Activated naive CD4-positive, alpha-beta T cell treated with anti-CD3 and anti-CD28 coated beads, Interleukin-2, amount 50 U/mL, for 72 hours (primary cell): ENCODE data around the gene IL15RA. TPM values are rescaled to one million over a fixed set of nuclear protein-coding genes. Genes with fewer than 3 reads are reported as not detected.

ENCODE experiments used
- ATAC-seq, 2 donors: fragments of 150-1000 bp; cut with Tn5 transposase; 2 replicates each; pipeline ENCODE4 v1.10.0; 2021; ENCODE audit warnings: mild to moderate bottlenecking in 2 of 2, moderate library complexity in 2 of 2
- DNase-seq, 2 donors: peaks; one replicate each; pipeline ENCODE4 v3.0.0; 2021 to 2022; ENCODE audit warnings: low spot score in 2 of 2
- H3K27ac Mint-ChIP-seq, 2 donors: one replicate each; pipeline ENCODE4 v1.8.0; 2022; ENCODE audit warnings: mild to moderate bottlenecking in 2 of 2, mixed read lengths in 2 of 2
- H3K36me3 Mint-ChIP-seq, 2 donors: one replicate each; pipeline ENCODE4 v1.8.0; 2022; ENCODE audit warnings: mixed read lengths in 2 of 2
- H3K9me3 Mint-ChIP-seq, 2 donors: one replicate each; pipeline ENCODE4 v1.8.0; 2022; ENCODE audit warnings: mixed read lengths in 2 of 2
- total RNA-seq, 2 donors: library from RNA; stranded (reverse); gene quantifications; one replicate each; pipeline ENCODE4 v1.2.3, GENCODE V29; 2022

The IL15RA gene
- total RNA-seq, 2 donors from 2014 or later: 6.6 to 16.7 TPM

DNA sequence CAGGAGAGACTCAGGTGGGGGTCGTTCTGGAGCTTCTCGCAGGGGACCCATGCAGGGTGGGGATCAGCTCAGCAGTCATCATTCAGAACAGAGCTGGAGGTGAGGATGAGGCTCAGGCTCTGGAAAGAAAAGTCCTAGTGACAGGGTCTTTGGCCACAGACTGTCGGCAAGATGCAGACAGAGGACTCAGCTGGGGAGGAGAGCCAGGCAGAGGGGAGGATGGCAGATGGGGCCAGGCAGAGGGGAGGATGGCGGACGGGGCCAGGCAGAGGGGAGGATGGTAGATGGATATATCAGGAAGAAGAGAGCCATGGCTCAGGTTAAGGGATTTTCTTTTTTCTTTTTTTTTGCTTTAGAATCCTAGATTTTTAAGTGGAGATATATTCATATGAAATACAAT lies 7.7 kb upstream of the IL15RA start:
- ATAC-seq (no peak), DNase-seq (no peak)
- Mint-ChIP-seq H3K36me3 (no peaks in the 10 kb centered on the region), H3K27ac (no peak overlapping the region), H3K9me3 (no peaks in the 10 kb centered on the region)

DNA sequence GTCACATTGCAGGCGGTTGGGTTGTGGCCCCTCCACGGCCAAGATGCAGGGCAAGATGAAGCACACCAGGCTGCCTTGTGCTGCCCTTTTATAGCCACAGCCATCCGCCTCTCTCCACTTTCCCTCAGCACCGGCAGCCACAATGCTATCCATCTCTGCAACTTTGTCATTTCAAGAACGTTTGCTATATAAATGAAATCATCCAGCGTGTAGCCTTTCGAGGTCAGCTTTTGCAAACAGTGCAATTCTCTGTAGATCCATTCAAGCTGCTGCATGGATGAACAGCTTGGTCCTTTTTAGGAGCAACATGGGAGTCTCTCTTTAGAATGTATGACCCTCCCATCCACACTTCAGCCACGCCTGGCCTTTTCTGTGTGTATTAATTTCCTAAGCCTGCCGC lies 6.4 kb upstream of the IL15RA start:
- H3K27ac Mint-ChIP-seq: no peak overlapping the region
- no peaks in the 10 kb centered on the region for H3K36me3 Mint-ChIP-seq
- no peak for ATAC-seq
- H3K9me3 Mint-ChIP-seq: no peaks in the 10 kb centered on the region
- no peak for DNase-seq

GRCh38 chr10:5981529-5981928 lies 4.2 kb upstream of the IL15RA start:
- no peak for ATAC-seq
- no peaks in the 10 kb centered on the region for H3K9me3 Mint-ChIP-seq
- no peak overlapping the region for H3K27ac Mint-ChIP-seq
- peaks cover 2% of the 10 kb centered on the region in 2 donors for H3K36me3 Mint-ChIP-seq
- DNase-seq: no peak

DNA sequence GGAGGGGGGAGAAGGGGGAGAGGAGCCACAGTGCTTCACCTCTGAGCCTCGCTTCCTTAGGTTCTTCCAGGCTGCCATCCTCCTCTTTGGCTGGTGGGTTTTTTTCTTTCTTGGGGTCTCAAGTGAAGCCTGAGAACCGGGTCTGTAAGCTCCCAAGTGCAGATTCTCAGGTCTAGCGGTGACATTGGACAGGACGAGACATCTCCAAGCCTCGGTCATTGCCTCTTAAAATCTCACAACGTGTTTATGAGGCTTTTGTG lies 817 bp upstream of the IL15RA start:
- ATAC-seq (no peak), DNase-seq (no peak)
- peaks cover 6 to 13% of the 10 kb centered on the region in 2 donors for H3K36me3 Mint-ChIP-seq
- peak overlapping the region; percentile 35 to 60 for H3K27ac Mint-ChIP-seq
- no peaks in the 10 kb centered on the region for H3K9me3 Mint-ChIP-seq

DNA sequence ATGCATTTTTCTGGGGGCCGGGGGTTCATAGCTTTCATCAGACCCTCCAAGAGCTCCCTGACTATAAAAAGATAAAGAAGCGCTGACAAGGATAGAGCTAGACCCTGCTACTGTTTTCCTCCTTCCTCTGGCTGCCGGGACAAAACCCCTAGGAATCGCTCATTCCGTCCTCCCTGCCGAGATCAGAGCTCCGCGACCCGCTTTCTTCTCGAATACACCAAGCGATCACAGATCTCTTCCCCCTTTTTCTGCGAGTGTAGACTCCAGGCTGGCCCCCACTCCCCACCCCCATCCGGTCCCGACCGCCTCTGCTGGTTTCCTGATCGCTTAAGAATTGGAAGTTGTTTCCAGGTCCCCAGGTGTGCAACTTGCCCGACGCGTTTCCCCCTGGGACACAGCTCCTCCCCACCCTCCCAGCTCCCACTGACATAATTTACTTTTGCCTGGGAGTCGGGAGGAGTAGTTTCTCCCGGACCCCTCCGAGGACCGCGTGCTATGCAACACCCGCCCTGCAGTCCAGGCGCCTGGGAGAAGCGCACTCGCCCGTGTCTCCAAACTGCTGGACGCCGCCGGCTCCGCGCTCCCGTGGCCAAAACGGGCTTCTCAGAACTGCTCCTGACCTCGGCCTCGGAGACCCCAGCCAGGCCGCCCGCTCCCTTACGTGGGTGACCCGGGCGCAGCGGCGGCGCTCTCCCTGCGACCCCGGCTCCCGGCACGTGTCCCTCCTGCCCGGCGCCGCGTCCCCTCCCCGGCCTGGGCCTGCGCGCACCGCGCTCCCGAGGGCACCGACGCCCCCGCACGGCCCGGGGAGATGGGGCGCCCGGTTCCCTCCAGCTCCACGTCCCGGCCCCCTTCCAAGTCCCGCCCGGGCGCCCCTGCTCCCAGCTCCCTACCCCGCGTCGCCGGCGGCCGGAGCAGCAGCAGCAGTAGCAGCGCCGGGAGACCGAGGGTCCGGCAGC lies 552 bp downstream of the IL15RA start:
- peak overlapping the region; percentile 89 to 95 for H3K27ac Mint-ChIP-seq
- H3K9me3 Mint-ChIP-seq: no peaks in the 10 kb centered on the region
- DNase-seq (peak; percentile 40 to 66), ATAC-seq (peak; percentile 0 to 18)
- peaks cover 6 to 13% of the 10 kb centered on the region in 2 donors for H3K36me3 Mint-ChIP-seq

DNA sequence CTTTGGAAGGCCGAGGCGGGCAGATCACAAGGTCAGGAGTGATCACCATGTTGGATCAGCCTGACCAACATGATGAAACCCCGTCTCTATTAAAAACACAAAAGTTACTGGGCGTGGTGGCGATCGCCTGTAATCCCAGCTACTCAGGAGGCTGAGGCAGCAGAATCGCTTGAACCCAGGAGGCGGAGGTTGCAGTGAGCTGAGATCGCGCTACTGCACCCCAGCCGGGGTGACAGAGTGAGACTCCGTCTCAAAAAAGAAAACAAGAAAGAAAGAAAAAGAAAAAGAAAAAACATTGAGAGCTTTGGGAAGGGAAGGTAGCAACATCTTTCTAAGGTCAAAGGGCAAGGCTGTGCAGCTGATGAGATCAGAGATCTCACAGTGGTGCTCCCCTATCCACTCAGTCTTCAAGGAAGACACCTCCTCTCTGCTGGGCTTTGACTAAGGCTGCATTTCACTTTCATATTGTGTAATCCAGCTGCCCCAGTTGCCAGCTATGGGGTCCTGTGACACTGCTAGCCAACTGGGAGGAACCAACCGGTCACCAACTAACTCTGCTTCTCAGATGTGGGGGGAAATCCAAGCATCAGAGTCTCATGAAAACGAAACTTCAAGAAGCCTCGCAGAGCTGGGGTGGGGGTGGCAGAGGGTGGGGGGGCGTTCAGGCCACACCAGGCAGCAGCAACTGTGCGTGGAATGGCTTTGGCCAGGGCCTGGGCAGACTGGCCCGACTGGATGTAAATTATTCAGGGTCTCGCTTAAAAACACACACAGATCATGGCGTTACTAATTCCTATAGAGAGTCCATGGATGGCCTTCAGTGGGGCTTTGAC lies 1.5 kb downstream of the IL15RA start:
- peak overlapping the region; percentile 89 to 95 for H3K27ac Mint-ChIP-seq
- DNase-seq: peak; percentile 64 to 80
- H3K9me3 Mint-ChIP-seq: no peaks in the 10 kb centered on the region
- ATAC-seq: peak; percentile 81 to 88
- peaks cover 6 to 13% of the 10 kb centered on the region in 2 donors for H3K36me3 Mint-ChIP-seq

DNA sequence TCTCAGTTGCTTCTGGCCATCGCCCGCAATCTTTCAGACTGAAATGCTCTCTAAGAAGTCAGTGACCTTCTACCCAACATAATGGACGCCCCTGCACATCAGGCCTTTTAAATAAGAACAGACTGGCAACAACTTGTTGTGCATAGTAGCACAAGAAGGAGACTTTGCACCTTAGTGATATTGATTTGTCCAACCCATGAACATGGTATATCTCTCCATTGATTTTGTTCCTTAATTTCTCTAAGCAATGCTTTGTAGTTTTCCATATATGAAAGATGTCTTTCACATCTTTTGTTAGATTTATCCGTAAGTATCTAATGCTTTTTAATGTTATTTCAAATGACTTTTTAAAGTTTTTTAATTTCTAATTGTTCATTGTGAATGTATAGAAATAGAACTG lies 4.3 kb downstream of the IL15RA start:
- H3K36me3 Mint-ChIP-seq: peaks cover 6 to 14% of the 10 kb centered on the region in 2 donors
- no peak for DNase-seq
- ATAC-seq: no peak
- no peaks in the 10 kb centered on the region for H3K9me3 Mint-ChIP-seq
- no peak overlapping the region for H3K27ac Mint-ChIP-seq

GRCh38 chr10:5971886-5972285 lies 5.5 kb downstream of the IL15RA start:
- Mint-ChIP-seq H3K27ac (peak overlapping the region; percentile 67 to 81), H3K36me3 (peaks cover 6 to 21% of the 10 kb centered on the region in 2 donors), H3K9me3 (no peaks in the 10 kb centered on the region)
- DNase-seq (no peak), ATAC-seq (no peak)

- peaks cover 2 to 17% of the 10 kb centered on the region in 2 donors for H3K36me3 Mint-ChIP-seq
- H3K27ac Mint-ChIP-seq: peak overlapping the region; percentile 67 to 91
- ATAC-seq: no peak
- DNase-seq: no peak
- no peaks in the 10 kb centered on the region for H3K9me3 Mint-ChIP-seq
Observed at GRCh38 chr10:5971315-5971832, 6.0 kb downstream of the IL15RA start.

GRCh38 chr10:5970527-5970926 lies 6.8 kb downstream of the IL15RA start:
- ATAC-seq (no peak), DNase-seq (no peak)
- Mint-ChIP-seq H3K9me3 (no peaks in the 10 kb centered on the region), H3K36me3 (peaks cover 0 to 14% of the 10 kb centered on the region in 2 donors), H3K27ac (peak overlapping the region in 1 of 2 donors; percentile 91)

GRCh38 chr10:5970066-5970465 lies 7.3 kb downstream of the IL15RA start:
- Mint-ChIP-seq H3K27ac (no peak overlapping the region), H3K36me3 (peaks cover 0 to 14% of the 10 kb centered on the region in 2 donors)
- no peak for DNase-seq

DNA sequence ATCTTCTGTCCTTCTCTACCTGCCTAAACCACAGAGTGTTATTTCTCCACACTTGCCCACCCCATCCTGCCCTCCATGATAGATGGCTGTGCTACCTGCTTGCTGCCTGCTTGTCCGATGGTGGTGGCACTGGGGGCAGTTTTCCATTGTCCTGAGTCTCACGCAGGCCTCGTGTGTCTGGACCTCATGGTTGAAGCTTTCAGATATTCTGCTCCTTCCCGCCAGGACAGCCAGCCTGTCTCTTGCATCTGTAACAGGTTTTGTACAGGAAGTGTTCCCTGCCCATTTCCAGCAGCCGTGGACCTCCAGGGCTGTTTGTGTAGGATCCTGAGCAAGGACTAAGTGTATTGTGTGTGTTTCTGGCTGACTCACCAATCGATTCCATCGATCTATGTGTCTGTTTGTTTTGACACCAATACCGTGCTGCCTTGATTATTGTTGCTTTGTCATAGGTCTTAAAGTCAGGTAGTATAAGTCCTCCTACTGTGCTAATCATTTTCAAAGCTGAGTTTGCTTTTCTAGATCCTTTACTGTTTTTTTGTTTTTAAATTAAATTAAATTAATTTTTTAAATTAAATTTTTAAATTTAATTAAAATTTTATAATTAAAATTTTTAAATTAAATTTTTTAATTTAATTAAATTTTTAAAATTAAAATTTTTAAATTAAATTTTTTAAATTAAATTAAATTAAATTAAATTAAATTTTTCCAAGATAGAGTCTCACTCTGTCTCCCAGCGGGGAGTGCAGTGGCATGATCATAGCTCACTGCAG lies 8.5 kb downstream of the IL15RA start:
- Mint-ChIP-seq H3K36me3 (peaks cover 0 to 9% of the 10 kb centered on the region in 2 donors), H3K9me3 (no peaks in the 10 kb centered on the region)

More at GRCh38 chr10:5970066-5970465, 7.3 kb downstream of the IL15RA start:
- no peak for ATAC-seq
- H3K9me3 Mint-ChIP-seq: no peaks in the 10 kb centered on the region

GRCh38 chr10:5968037-5968680 lies 9.2 kb downstream of the IL15RA start:
- ATAC-seq (no peak), DNase-seq (no peak)
- no peaks in the 10 kb centered on the region for H3K9me3 Mint-ChIP-seq
- H3K36me3 Mint-ChIP-seq: peaks cover 0 to 8% of the 10 kb centered on the region in 2 donors
- H3K27ac Mint-ChIP-seq: peak overlapping the region in 1 of 2 donors; percentile 26

More for the DNA sequence above, 8.5 kb downstream of the IL15RA start:
- no peak overlapping the region for H3K27ac Mint-ChIP-seq
- ATAC-seq (no peak), DNase-seq (no peak)

- Mint-ChIP-seq H3K36me3 (peaks cover 7 to 14% of the 10 kb centered on the region in 2 donors), H3K9me3 (no peaks in the 10 kb centered on the region), H3K27ac (no peak overlapping the region)
- no peak for ATAC-seq
- DNase-seq: no peak
Observed at GRCh38 chr10:5965266-5965665, 12.1 kb downstream of the IL15RA start.

DNA sequence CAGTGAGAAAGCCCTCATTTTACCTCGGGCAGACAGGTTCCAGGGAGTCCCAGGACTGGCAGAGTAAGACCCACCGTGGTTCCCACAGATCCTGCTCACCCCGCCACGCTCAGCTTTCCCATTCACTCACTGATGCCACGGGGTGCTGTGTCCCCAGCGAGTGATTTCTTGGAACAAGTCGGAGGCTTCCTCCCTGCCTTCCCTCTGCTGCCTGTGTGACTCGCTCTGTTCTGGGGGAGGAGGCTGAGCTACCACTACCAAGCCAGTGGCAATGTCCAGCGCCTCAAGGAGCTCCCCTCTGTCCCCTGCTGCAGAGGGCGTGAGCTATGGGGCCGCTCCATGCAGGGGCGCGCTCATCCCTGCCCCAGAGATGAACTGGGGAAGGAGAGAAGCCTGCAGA lies 12.6 kb downstream of the IL15RA start:
- Mint-ChIP-seq H3K9me3 (no peaks in the 10 kb centered on the region), H3K36me3 (peaks cover 8 to 14% of the 10 kb centered on the region in 2 donors), H3K27ac (no peak overlapping the region)
- DNase-seq (peak in 1 of 2 donors; percentile 40), ATAC-seq (no peak)

DNA sequence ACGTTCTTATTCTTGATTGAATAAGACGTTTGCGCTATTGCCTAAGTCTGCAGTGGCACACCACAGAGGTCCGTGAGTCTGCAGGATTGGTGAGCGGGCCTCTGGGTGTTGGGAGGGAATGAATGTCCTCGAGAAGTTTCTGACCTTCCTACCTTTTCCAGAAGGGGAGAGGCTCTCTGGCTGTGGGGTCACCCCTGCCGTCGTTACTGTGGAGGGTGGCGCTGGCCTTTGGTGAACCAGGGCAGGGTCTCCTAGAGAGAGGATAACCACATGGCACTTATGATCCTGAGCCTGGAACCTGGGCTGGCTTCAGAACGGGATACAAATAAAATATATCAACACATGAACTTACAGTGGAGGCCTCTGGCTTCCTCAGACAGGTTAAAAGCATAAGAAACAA lies 13.8 kb downstream of the IL15RA start:
- H3K36me3 Mint-ChIP-seq: peaks cover 11 to 14% of the 10 kb centered on the region in 2 donors
- ATAC-seq: no peak
- peak in 1 of 2 donors; percentile 23 for DNase-seq
- H3K27ac Mint-ChIP-seq: no peak overlapping the region
- H3K9me3 Mint-ChIP-seq: no peaks in the 10 kb centered on the region
